Measurements from ENCODE around the gene KCNQ5.
A peak's percentile ranks its signal among the peaks of the same experiment; 100 is the strongest.

KCNQ5 gene

GRCh38 chr6:72622094-72622940 is 453 bp downstream of the KCNQ5 start:
- peak overlapping the region; percentile 94 for H3K4me3 Mint-ChIP-seq
- H3K27me3 Mint-ChIP-seq: no peaks in the 10 kb centered on the region
- no peaks in the 10 kb centered on the region for H3K9me3 Mint-ChIP-seq
- DNase-seq (ENCODE audit: low spot score in 2 of 2) (peak; percentile 36 to 39), ATAC-seq (replicated peaks; ENCODE audit: extremely low read depth, poor library complexity, severe bottlenecking) (peak; percentile 35)
- peaks cover 62% of the 10 kb centered on the region for H3K4me1 Mint-ChIP-seq
- H3K27ac Mint-ChIP-seq (ENCODE audit: low read depth): peak overlapping the region; percentile 86
- H3K36me3 Mint-ChIP-seq (ENCODE audit: insufficient read depth): peaks cover 9% of the 10 kb centered on the region

DNA sequence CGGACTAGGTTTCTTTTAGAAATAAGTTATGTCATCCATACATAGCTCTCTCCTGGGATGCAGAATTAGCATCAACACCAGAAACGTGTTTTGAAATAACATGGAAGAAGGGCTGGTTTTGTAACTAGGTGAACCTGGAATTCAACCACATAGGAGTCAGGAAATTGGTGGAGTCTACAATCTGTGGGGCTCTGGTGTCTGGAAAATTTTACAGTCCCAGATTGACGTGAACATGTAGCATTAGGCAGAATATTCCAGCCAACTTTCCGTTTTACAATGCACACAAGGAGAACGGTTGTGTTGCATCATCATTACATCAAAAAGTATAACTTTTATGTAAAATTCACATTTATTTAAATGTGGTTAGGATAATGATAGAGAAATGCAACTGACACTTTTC is 1.9 kb downstream of the KCNQ5 start:
- ATAC-seq (replicated peaks; ENCODE audit: extremely low read depth, poor library complexity, severe bottlenecking) (no peak), DNase-seq (ENCODE audit: low spot score in 2 of 2) (no peak)
- peaks cover 53% of the 10 kb centered on the region for H3K4me1 Mint-ChIP-seq
- peak overlapping the region; percentile 86 for H3K27ac Mint-ChIP-seq (ENCODE audit: low read depth)
- no peaks in the 10 kb centered on the region for H3K27me3 Mint-ChIP-seq
- peaks cover 10% of the 10 kb centered on the region for H3K36me3 Mint-ChIP-seq (ENCODE audit: insufficient read depth)
- peak overlapping the region; percentile 94 for H3K4me3 Mint-ChIP-seq
- H3K9me3 Mint-ChIP-seq: no peaks in the 10 kb centered on the region

DNA sequence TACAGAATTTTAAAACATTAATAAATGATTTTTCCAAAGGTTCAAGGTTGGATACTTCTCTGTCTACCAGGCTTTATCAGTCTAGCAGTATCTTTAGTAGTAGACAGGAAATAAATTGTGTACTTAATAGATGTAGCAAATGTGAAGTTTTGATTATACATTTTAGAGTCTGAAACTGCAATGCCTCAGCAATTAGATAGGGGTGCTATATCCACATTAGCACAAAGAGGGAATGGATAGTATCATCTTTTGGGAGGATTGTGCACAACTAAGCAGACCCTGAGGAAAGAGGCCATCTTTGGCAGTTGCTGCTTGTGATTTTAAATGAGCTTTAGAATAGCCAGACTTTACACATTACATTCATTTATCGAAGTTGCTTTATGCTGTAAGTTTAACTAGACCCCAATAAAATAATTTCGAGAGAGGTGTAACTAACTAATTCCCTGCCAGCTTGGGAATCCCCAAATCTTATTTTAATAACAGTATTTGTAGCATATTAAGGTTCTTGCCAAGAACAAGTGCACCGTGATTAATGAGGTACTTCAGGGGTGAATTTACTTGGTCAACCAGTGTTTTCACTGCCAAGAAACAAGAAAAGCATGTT is 2.8 kb downstream of the KCNQ5 start:
- H3K27ac Mint-ChIP-seq (ENCODE audit: low read depth): no peak overlapping the region

GRCh38 chr6:72626126-72626525 is 4.3 kb downstream of the KCNQ5 start:
- Mint-ChIP-seq H3K36me3 (ENCODE audit: insufficient read depth) (peaks cover 10% of the 10 kb centered on the region), H3K4me3 (no peak overlapping the region), H3K9me3 (no peaks in the 10 kb centered on the region), H3K27me3 (no peaks in the 10 kb centered on the region), H3K27ac (ENCODE audit: low read depth) (no peak overlapping the region), H3K4me1 (peaks cover 42% of the 10 kb centered on the region)
- DNase-seq (ENCODE audit: low spot score in 2 of 2) (no peak), ATAC-seq (replicated peaks; ENCODE audit: extremely low read depth, poor library complexity, severe bottlenecking) (no peak)

More for the DNA sequence above, 2.8 kb downstream of the KCNQ5 start:
- Mint-ChIP-seq H3K4me1 (peaks cover 50% of the 10 kb centered on the region), H3K27me3 (no peaks in the 10 kb centered on the region), H3K4me3 (no peak overlapping the region), H3K36me3 (ENCODE audit: insufficient read depth) (peaks cover 10% of the 10 kb centered on the region), H3K9me3 (no peaks in the 10 kb centered on the region)
- ATAC-seq (replicated peaks; ENCODE audit: extremely low read depth, poor library complexity, severe bottlenecking): no peak
- DNase-seq (ENCODE audit: low spot score in 2 of 2): no peak

- H3K36me3 Mint-ChIP-seq (ENCODE audit: insufficient read depth): peaks cover 10% of the 10 kb centered on the region
- peaks cover 39% of the 10 kb centered on the region for H3K4me1 Mint-ChIP-seq
- no peak overlapping the region for H3K4me3 Mint-ChIP-seq
- no peaks in the 10 kb centered on the region for H3K9me3 Mint-ChIP-seq
- DNase-seq (ENCODE audit: low spot score in 2 of 2) (no peak), ATAC-seq (replicated peaks; ENCODE audit: extremely low read depth, poor library complexity, severe bottlenecking) (no peak)
- no peaks in the 10 kb centered on the region for H3K27me3 Mint-ChIP-seq
- no peak overlapping the region for H3K27ac Mint-ChIP-seq (ENCODE audit: low read depth)
Measured at GRCh38 chr6:72627539-72627938, 5.7 kb downstream of the KCNQ5 start.

DNA sequence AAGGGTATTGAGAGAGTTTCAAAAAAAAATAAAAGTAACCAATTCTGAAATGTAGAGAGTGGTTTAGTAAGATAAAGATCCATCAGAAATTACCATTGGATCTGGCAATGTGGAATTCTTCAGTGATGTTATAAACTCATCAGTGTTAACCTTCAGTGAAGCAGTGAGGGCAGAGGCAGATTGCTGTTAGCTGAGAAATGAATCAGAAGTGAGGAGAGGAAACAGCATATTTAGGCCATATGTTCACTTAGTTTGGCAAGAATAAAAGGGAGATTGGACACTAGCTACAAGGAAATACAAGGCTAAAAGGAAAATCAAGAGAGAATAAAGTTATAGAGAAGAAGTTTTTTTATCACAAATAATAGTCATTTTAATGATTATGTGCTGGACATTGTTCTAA is 9.6 kb downstream of the KCNQ5 start:
- no peak overlapping the region for H3K4me3 Mint-ChIP-seq
- no peaks in the 10 kb centered on the region for H3K9me3 Mint-ChIP-seq
- ATAC-seq (replicated peaks; ENCODE audit: extremely low read depth, poor library complexity, severe bottlenecking) (no peak), DNase-seq (ENCODE audit: low spot score in 2 of 2) (no peak)
- no peak overlapping the region for H3K27ac Mint-ChIP-seq (ENCODE audit: low read depth)
- H3K4me1 Mint-ChIP-seq: peaks cover 10% of the 10 kb centered on the region
- H3K27me3 Mint-ChIP-seq: no peaks in the 10 kb centered on the region
- H3K36me3 Mint-ChIP-seq (ENCODE audit: insufficient read depth): peaks cover 2% of the 10 kb centered on the region

DNA sequence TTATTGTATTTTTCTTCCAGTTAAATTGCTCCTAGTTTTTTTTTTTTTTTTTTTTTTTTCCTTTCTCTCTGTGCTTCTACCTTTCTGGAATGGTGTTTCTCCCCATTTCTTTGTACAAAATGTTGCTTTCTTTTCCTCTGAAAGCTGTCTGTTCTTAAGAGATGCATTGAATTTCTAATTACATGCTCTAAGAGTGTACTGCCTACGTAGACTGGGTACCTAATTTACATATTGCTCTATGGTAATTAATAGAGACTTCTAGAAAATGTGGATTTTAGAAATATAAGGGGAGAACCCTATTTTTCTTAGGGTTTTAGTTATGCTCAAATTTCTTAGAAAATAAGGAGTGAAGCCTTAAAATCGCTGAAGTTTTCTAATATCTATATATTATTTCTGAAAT is 13.8 kb downstream of the KCNQ5 start:
- DNase-seq (ENCODE audit: low spot score in 2 of 2) (no peak), ATAC-seq (replicated peaks; ENCODE audit: extremely low read depth, poor library complexity, severe bottlenecking) (no peak)
- no peaks in the 10 kb centered on the region for H3K27me3 Mint-ChIP-seq
- H3K4me3 Mint-ChIP-seq: no peak overlapping the region
- no peak overlapping the region for H3K27ac Mint-ChIP-seq (ENCODE audit: low read depth)
- no peaks in the 10 kb centered on the region for H3K9me3 Mint-ChIP-seq
- peaks cover 5% of the 10 kb centered on the region for H3K4me1 Mint-ChIP-seq
- H3K36me3 Mint-ChIP-seq (ENCODE audit: insufficient read depth): no peaks in the 10 kb centered on the region

DNA sequence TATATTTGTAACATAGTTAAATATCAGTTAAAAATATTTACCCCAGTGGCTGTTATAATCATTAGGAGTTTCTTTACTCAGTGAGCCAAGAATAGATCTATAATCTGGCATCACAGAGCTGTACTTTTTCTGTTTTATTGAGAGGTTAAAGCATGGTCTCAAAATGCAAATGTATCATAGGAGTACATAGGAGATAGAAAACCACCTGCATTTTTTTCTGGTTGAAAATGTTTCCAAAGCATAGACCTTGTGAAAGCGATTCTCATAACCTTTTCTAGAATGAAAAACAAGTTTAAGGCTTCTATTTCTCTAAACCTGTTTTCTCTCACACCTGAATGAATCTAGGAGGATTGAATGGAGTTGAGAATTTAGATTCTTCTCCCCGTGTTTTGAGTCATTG is 14.4 kb downstream of the KCNQ5 start:
- no peaks in the 10 kb centered on the region for H3K36me3 Mint-ChIP-seq (ENCODE audit: insufficient read depth)

DNA sequence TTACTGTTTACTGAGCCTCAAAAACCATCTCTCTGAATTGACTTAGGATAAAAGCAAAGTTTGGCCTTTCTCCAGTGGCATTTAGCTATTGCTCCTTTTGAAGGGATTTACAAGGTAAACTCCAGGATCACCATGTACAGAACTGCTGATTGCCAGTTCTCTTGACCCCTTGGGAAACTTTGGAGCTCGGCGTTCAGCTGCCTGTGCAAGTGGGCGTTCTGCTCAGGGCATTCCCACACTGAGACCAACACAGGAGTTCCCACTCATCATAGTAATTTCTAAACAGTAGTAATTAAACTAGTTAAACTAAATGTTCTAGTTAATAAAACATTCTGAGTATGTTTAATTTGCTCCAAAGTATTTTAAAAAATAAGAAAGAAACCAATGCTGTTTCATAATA is 14.9 kb downstream of the KCNQ5 start:
- DNase-seq (ENCODE audit: low spot score in 2 of 2): no peak
- no peaks in the 10 kb centered on the region for H3K36me3 Mint-ChIP-seq (ENCODE audit: insufficient read depth)

More for the DNA sequence above, 14.4 kb downstream of the KCNQ5 start:
- Mint-ChIP-seq H3K4me1 (no peaks in the 10 kb centered on the region), H3K27ac (ENCODE audit: low read depth) (no peak overlapping the region), H3K4me3 (no peak overlapping the region), H3K27me3 (no peaks in the 10 kb centered on the region), H3K9me3 (no peaks in the 10 kb centered on the region)
- ATAC-seq (replicated peaks; ENCODE audit: extremely low read depth, poor library complexity, severe bottlenecking): no peak
- no peak for DNase-seq (ENCODE audit: low spot score in 2 of 2)

DNA sequence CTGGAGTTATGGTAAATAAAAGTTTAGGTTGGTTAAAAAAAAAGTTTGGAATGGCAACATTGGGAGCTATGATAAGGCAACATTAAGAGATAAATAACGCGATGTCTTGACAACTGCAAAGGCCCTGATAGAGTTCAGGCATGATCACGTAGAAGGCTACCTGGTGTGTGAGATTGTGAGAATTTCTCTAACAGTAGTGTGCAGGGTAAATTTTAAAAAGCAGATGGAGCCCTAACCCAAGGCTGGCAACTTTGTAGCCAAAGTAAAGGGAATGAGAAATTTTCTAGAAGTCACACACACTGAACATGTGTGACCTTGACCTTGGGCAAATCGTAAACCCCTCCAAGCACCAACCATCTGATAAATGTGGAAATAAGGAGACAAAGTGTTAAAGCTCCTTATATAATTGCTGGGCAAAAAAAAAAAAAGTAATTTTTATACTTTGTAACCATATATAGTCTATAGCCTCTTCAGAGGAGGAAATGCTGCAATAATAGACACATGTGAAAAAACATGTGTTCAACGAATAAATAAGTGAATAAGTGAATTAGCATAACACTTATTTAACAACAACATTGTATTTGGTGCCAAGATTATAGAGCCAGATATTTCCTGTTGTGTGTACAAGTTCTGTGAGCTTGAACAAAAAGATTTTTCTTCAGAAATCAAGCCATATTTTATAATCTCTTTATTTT is 18.2 kb downstream of the KCNQ5 start:
- H3K36me3 Mint-ChIP-seq (ENCODE audit: insufficient read depth): no peaks in the 10 kb centered on the region
- DNase-seq (ENCODE audit: low spot score in 2 of 2): no peak
- no peaks in the 10 kb centered on the region for H3K27me3 Mint-ChIP-seq
- H3K9me3 Mint-ChIP-seq: no peaks in the 10 kb centered on the region
- no peak overlapping the region for H3K4me3 Mint-ChIP-seq
- H3K4me1 Mint-ChIP-seq: no peaks in the 10 kb centered on the region
- no peak overlapping the region for H3K27ac Mint-ChIP-seq (ENCODE audit: low read depth)
- no peak for ATAC-seq (replicated peaks; ENCODE audit: extremely low read depth, poor library complexity, severe bottlenecking)

More for the DNA sequence above, 14.9 kb downstream of the KCNQ5 start:
- Mint-ChIP-seq H3K9me3 (no peaks in the 10 kb centered on the region), H3K27me3 (no peaks in the 10 kb centered on the region), H3K4me3 (no peak overlapping the region), H3K27ac (ENCODE audit: low read depth) (no peak overlapping the region), H3K4me1 (no peaks in the 10 kb centered on the region)
- no peak for ATAC-seq (replicated peaks; ENCODE audit: extremely low read depth, poor library complexity, severe bottlenecking)

GRCh38 chr6:72640615-72640930 is 18.7 kb downstream of the KCNQ5 start:
- H3K27ac Mint-ChIP-seq (ENCODE audit: low read depth): no peak overlapping the region
- H3K4me3 Mint-ChIP-seq: no peak overlapping the region
- no peak for ATAC-seq (replicated peaks; ENCODE audit: extremely low read depth, poor library complexity, severe bottlenecking)
- no peaks in the 10 kb centered on the region for H3K36me3 Mint-ChIP-seq (ENCODE audit: insufficient read depth)
- no peaks in the 10 kb centered on the region for H3K27me3 Mint-ChIP-seq
- no peak for DNase-seq (ENCODE audit: low spot score in 2 of 2)
- no peaks in the 10 kb centered on the region for H3K9me3 Mint-ChIP-seq
- H3K4me1 Mint-ChIP-seq: no peaks in the 10 kb centered on the region

DNA sequence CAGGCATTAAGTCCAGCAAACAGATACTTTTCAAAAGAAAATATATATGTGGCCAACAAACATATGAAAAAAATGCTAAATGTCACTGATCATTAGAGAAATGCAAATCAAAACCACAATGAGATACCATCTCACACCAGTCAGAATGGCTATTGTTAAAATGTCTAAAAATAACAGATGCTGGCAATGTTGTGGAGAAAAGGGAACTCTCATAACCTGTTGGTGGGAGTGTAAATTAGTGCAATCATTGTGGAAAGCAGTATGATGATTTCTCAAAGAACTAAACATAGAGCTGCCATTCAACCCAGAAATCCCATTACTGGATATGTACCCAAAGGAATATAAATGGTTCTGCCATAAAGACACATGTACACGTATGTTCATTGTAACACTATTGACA is 20.6 kb downstream of the KCNQ5 start:
- H3K9me3 Mint-ChIP-seq: no peaks in the 10 kb centered on the region
- no peaks in the 10 kb centered on the region for H3K4me1 Mint-ChIP-seq
- DNase-seq (ENCODE audit: low spot score in 2 of 2) (no peak), ATAC-seq (replicated peaks; ENCODE audit: extremely low read depth, poor library complexity, severe bottlenecking) (no peak)
- no peak overlapping the region for H3K4me3 Mint-ChIP-seq
- H3K36me3 Mint-ChIP-seq (ENCODE audit: insufficient read depth): no peaks in the 10 kb centered on the region
- H3K27me3 Mint-ChIP-seq: no peaks in the 10 kb centered on the region
- H3K27ac Mint-ChIP-seq (ENCODE audit: low read depth): no peak overlapping the region

GRCh38 chr6:72643214-72643613 is 21.4 kb downstream of the KCNQ5 start:
- no peak for DNase-seq (ENCODE audit: low spot score in 2 of 2)
- Mint-ChIP-seq H3K36me3 (ENCODE audit: insufficient read depth) (no peaks in the 10 kb centered on the region), H3K4me1 (no peaks in the 10 kb centered on the region), H3K4me3 (no peak overlapping the region), H3K9me3 (no peaks in the 10 kb centered on the region), H3K27me3 (no peaks in the 10 kb centered on the region), H3K27ac (ENCODE audit: low read depth) (no peak overlapping the region)
- no peak for ATAC-seq (replicated peaks; ENCODE audit: extremely low read depth, poor library complexity, severe bottlenecking)
